ENCODE data around the gene NBAS.
"Not testable (repeated sequence)": the region's sequence is repeated elsewhere in the genome, so short reads cannot be mapped to it uniquely, and the experiment has no call there.

The NBAS gene

DNA sequence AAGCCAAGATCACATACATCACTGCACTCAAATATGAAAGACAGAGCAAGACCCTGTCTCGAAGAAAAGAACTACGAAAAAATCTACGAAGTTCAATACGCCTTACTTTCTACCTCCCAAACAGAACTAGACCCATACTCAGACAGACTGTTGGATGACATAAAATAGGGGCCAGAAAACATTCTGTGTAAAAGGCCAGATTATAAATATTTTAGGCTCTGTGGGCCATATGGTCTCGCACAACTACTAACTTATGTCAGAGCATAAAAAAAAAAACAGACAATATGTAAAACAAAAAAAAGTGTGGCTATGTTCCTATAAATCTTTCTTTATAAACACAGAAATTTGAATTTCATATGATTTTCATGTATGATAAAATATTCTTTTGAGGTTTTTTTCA, 40.8 kb downstream of the NBAS start:
- no peak for DNase-seq

DNA sequence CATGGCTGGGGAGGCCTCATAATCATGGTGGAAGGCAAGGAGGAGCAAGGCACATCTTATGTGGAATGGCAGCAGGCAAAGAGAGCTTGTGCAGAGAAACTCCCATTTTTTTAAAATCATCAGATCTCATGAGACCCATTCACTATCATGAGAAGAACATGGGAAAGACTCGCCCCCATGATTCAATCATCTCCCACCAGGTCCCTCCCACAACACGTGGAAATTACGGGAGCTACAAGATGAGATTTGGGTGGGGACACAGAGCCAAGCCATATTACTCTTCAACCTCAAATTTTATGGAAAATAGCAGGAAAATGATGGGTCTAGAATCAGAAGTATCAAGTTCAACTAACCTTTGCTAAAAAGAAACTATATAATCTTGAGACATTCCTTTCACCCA, 42.4 kb downstream of the NBAS start:
- not testable (repeated sequence) for DNase-seq

DNA sequence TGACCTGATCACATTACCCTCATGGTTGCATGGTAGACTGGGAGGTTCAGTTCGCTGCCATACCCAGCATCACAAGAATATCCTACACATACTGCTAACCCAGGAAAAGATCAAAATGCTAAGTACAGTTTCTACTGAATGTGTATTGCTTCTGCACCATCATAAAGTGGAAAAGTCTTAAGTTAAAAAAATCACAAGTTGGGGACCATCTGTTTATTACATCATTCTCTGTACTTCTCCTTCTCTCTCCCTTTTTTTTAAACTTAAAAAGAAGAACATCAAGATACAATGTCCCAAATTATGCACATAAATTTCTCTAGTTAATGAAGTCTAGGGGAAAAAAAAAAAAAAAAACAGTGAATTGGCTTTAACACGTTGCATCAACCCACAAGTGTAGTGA, 43.3 kb downstream of the NBAS start:
- no peak for DNase-seq

DNA sequence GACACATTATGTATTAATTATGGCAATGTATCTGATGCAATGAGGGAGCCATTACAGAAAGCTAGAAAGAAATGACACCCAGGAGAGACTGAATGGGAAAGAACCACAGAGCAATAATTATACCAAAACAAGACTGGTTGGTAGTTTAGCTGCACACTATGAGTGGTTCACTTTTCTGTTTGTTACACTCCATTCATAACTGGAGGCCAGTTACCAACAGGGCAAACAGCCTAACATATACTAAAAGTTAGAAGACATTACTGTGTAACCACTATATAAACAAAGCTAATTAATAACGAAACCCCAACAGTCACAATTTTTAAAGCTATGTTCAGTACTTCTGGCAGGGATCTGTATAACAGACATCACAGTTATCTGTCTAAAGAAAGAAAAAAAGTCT, 49.4 kb downstream of the NBAS start:
- no peak for DNase-seq

DNA sequence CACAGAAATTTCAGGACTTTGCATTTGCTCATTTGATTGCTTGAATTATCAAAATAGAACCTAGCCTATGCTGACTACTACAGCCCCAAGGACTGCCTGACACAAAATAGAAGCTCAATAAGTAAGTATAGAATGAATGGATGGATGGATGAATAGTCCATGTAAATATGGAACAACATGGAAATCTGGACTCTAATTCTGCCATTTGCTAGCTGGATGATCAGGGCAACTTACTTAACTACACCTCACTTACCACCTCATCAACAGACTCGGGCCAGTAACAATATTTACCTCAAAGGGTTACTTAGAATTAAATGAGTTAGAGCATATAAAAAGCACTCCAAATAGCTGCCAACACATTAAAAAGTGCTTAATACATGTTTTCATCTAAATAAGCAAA, 50.6 kb downstream of the NBAS start:
- DNase-seq: no peak

DNA sequence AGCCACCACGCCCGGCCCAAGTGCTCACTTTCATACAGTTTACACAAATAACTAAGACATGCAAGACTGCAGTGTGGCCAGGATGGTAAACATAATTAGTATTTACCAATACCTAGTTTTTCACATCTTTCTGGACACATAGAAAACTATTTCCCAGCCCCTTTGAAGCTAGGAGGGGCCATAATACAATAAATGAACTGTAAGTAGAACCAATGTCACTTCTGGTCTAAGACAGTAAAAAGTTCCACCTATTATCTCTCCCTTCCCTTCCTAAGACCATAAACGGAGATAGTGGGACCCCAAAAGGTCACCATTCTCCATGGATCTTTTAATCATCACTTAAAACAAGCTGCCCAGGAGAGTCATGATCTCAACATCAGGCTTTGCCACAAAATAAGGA, 51.0 kb downstream of the NBAS start:
- no peak for DNase-seq

DNA sequence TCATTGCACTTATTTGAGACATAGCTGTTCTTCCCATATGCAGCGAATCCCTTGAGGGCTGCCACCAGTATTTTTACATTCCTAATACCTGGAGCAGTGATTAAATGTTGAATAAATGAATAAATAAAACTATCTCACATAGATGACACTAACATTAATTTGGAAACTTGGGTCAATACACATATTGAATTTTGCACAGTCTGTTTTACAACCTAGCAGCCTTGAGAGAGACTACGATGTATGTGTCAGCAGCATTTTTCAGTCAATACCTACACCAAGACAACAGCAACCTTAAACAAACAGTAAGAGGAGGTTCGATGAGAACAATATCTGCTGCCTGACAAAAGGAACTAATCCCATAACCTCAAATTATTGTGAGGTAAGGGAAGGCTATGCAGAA, 53.4 kb downstream of the NBAS start:
- no peak for DNase-seq

DNA sequence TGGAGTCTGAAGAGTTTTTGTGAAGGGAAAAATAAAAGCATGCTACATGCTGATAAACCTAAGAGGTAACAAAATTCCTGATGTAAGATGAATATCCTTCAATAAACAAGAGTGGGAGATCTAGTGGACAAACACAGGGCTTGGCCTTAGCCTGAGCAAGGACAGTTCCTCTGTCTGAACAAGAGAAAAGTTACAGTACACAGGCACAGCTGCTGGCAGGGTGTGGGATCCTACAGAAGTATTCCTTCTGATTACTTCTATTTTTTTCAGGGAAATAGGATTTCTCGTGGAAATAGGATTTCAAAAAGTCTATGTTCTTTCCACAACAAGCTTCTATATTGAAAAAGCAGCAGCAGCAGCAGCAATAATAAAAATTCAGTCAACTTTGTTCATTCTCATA, 54.1 kb downstream of the NBAS start:
- no peak for DNase-seq

DNA sequence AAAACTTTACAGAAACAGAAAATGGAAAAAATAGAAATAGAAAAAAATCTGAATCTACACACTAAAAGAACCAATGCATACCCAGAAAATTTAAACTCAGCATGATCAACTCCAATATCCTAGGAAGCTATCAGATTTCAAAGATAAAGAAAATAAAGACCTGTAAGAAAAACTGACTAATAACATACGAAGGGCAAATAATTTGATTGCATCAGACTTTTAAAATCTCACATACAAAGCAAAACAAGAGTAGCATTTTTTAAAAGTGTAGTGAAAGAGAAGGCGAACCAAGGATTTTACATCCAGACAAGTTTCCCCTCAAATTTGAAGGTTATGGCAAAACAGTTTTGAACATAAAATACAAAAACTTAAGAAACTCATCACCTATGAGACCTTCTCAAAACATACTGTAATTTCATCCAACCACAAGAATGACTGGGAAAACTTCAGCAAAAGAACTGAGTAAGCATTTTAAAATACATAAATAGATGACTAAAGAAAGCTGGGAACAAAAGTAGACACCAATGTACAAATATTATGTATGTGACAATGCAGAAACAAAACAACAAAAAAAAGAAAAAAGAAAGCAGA, 54.8 kb downstream of the NBAS start:
- DNase-seq: peak; percentile 15

DNA sequence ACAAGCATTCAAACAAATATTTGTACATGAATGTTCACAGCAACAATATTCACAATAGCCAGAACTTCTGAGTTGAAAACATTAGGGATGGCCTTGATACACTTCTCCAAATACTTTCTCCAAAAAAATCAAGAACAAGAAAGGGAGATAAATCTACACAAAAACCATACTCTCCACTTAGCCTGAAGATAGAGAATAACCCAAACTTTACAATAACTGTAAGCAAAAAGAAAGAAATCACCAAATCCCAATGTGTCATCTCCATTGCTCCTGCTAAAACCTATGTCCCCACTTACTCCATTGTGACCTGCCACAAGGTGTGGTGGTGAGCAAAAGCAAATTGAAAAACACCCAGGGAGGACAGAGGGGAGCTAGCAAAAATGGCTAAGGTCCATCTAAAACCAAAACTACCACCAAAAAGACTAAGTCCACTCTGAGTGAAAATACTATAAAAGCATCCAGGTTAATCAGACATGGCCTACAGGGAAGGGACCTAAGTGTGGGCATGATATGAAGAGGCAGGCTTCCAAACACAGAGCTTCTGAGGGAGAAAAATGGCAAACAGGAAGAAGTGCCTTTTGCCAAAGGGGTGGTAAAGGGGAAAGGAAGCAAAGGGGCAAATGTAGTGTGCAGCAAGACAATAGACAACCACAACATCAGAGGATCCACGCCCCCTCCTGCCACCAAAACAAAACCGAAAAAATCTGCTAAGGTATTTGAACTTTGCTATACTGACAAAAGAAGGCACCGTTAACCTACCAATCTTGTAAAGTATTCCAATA, 56.1 kb downstream of the NBAS start:
- no peak for DNase-seq

DNA sequence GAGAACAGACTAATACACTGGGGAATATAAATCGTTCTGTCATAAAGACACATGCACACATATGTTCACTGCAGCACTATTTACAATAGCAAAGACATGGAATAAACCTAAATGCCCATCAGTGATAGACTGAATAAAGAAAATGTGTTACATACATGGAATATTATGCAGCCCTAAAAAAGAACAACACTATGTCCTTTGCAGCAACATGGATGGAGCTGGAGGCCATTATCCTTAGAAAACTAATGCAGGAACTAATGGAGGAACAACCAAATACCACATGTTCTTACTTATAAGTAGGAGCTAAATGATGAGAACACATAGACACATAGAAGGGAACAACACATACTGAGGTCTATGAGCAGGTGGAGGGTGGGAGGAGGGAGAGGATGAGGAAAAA, 61.9 kb downstream of the NBAS start:
- DNase-seq: not testable (repeated sequence)

DNA sequence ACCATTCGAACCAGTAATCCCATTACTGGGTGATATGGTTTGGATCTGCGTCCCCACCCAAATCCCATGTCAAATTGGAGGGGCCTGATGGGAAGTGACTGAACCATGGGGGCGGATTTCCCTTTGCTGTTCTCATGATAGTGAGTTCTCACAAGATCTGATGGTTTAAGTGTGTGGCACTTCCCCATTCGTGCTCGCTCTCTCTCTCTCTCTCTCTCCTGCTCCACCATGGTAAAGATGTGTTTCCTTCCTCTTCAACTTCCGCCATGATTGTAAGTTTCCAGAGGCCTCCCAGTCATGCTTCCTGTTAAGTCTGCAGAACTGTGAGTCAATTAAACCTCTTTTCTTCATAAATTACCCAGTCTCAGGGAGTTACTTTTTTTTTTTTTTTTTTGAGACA, 62.6 kb downstream of the NBAS start:
- no peak for DNase-seq

DNA sequence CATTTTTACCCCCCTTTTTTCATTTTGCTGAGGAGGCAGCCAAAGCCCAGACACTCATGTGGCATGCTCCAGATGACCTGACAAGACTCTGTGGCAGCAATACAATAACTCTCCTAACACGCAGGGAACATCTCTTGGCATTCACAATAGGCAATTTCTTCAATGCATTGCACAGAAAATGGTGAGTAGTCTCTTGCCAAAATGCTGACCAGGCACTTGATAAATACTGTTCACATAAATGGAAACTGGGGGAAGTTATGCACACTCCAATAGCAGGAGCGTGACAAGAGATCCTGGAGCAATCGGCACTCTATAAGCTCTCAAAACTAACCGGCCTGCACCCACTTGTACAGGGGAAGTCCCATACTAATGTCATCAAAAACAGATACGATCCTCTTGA, 66.3 kb downstream of the NBAS start:
- no peak for DNase-seq

DNA sequence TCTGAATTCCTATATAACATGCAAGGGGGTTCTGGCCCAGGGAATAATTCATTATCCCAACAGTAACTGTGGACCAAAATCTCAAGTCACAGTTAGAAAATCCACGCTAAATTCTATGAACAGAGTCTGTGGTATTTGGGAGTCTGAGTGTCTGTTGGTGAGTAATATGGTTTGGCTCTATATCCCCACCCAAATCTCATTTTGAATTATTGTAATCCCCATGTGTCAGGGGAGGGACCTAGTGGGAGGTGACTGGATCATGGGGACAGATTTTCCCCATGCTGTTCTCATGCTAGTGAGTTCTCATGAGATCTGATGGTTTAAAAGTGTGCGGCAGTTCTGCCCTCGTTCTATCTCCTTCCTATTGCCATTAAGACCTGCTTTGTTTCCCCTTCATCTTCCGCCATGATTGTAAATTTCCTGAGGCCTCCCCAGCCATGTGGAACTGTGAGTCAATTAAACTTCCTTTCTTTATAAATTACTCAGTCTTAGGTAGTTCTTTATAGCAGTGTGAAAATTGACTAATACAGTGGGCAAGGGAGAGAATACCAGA, 68.3 kb downstream of the NBAS start:
- DNase-seq: peak; percentile 11

DNA sequence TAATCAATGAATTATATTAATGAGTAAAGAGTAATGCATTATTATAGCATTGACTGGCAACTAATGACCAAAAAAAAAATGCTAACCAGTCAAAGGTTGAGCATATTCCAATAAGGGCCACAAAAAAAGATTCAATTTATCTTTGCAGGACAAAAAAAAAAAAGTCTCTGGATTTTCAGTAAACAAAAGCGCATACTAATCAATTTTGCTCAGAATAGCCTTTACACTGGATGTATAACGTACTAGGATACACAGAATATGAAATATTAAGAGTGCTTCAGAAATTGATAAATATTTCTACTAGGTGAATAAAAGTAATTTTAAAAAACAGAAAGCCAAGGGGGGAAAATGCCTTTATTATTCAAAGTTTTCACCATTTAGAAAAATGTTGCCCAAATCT, 74.4 kb downstream of the NBAS start:
- no peak for DNase-seq

DNA sequence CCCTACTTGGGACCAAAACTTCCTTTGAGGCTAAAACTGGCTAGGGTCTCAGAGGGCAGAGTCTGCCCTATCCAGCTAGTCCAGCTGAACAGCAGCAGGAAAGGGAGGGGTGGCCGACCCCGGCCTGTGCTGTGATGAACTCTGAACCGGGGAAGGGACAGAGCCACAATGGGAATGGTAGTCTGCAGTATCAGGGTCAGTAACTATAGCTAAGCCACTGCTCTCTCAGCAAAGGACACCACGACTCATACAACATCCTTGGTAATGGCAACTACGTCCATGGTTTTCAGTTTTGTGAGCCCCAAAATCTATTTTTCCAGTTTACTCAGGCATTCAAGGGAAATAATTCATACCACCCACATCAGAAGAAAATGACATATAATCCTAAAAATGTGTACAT, 75.2 kb downstream of the NBAS start:
- DNase-seq: no peak

DNA sequence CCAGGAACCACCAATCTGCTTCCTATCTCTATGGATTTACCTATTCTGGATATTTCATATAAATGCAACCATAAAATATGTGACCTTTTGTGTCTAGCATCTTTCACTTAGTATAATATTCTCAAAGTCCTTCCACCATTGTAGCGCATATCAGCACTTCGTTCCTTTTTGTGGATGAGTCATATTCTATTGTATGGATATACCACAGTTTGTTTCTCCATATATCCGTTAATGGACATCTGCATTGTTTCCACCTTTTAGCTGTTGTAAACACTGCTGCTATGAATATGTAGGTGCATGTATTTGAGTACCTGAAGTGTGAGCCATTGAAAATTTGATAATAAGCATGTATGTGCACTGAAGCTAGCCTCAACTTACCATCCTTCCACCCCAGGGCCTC, 80.1 kb downstream of the NBAS start:
- DNase-seq: no peak

DNA sequence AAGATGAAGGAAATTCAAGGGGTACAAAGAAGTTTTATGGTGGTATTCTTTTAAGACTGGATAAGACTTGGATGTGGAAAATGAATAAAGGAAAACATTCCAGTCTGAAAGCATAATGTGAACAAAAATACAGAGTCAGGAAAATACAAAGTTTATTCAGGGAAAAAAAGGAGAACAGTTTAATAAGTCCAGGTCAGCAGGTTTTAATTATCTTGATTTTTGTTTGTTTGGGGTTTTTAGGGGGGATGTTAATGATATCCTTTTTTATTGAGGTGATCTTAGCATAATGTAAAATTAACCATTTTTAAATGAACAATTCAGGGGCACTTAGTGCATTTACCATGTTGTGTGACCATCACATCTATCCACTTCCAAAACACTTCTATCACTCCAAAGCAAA, 80.6 kb downstream of the NBAS start:
- no peak for DNase-seq

DNA sequence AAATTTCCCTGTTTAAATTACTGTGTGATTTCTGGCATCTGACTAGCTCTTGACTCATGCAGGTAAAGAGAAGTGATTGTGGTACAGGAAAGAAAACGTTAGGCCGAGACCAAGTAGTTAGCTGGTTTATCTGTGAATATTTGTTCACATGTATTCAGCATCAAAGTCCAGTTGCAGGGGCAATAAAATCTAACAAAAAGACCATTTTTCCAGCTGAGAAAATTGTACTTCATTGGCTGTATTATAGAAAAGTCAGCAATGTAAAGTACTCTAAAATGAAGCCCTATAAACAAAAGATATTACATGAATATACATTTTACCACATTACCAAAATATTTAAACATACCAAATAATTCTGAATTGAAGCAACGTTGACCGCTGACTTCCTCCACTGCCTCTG, 88.3 kb downstream of the NBAS start:
- DNase-seq: no peak

DNA sequence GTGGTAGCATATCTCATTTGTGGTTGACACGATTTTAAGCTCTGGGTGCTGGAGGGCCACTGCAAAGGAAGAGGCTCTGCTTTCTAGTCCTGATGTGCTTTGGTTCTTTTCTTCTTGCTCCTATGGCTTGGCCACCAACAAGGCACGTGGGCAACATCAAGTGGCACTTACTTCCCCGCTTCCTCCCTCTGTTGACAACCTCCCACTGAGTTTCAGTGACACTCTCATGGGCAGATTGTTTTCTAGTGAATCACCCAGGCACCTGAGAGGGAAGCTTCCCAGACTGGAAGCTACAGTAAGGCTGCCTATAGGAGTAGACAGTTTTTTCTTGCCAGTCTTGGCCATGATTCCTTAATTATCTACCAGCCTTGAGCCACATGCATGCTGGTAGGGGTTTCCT, 89.0 kb downstream of the NBAS start:
- DNase-seq: no peak

DNA sequence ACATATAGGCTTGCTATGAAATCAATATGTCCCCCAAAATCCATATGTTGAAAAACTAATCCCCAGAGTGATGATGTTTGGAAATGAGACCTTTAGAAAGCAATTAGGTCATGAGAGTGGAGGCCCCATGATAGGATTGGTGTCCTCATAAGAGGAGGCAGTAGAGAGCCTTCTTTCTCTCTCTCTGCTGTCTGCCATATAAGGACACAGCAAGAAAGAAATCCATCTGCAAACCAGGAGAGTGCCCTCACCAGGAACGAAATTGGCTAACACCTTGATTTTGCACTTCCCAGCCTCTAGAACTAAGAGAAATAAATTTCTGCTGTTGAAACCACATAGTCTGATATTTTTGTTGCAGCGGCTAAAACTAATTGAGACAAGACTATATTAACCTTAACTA, 89.5 kb downstream of the NBAS start:
- DNase-seq: no peak

DNA sequence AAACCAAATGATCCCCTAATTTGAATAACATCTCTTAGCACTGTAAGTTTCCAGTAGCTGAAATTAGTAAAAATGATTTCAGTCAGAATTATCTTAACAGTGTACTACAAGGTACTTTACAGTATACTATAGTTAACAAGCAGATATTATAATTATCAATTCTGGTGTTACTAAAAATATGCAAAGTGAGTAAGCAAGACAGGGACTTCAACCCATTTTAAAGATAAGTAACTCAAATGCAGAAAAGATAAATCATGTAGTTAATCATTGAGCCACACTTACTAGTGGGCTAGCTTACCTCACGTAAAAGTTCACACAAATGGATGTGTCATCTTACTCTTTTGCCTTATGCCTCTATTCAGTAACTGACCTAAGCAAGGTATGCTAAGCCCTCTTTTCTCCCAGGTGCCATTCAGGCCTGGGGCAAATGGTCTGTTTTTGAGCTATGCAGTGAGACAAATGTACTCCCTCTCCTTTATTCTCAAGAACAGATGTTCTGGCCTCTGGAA, 101.0 kb downstream of the NBAS start:
- no peak for DNase-seq

DNA sequence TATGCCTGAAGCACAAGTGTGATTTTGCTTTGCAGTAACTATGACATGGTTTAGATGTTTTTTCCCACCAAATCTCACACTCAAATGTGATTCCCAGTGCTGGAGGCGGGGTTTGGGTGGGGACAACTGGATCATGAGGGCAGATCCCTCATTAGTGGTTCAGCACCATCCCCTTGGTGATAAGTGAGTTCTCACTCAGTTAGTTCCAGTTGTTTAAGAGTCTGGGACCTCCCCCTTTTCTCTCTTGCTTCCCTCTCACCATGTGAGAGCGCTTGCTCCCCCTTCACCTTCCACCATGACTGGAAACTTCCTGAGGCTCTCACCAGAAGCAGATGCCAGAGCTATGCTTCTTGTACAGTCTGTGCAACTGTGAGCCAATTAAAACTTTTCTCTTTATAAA, 102.9 kb downstream of the NBAS start:
- DNase-seq: no peak

DNA sequence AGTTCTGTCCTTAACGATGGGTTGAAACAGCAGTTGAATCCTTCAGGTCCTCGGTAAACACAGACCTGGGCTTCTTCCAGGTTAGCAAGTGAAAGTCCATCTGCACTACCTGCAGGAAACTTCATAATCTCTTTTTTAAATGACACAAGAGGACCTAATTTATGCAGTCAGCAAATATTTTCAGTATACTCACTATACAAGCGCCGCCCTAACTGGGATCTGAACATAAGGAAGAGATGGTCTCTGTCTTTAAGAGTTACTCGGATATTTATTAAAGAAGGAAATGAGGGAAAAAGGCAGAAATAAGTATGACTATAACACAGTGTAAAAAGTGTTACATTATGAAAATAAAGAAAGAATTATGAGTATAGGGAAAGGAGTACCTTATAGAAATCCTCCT, 103.3 kb downstream of the NBAS start:
- no peak for DNase-seq

DNA sequence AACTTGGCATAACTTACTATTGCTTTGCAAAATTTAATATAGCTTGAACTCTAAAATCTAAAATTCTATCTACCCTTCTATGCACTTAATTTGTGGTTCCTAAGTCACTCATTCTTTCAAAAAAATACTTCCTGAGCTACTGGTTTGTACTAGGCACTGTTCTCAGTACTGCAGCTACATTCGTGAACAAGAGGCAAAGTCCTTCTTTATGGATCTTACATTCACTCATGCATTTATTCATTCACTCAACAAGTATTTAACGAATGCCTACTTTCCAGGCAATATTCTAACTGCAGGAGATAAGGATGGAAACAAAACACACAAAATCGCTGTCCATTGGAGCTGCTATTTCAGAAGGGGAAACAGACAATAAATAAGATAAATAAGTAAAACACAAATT, 104.8 kb downstream of the NBAS start:
- no peak for DNase-seq

Measured in fibroblast of skin of right biceps (primary cell).